ENCODE results near the gene LARP1B.
"Not testable (repeated sequence)": the region's sequence is repeated elsewhere in the genome, so short reads cannot be mapped to it uniquely, and the experiment has no call there.

LARP1B gene

DNA sequence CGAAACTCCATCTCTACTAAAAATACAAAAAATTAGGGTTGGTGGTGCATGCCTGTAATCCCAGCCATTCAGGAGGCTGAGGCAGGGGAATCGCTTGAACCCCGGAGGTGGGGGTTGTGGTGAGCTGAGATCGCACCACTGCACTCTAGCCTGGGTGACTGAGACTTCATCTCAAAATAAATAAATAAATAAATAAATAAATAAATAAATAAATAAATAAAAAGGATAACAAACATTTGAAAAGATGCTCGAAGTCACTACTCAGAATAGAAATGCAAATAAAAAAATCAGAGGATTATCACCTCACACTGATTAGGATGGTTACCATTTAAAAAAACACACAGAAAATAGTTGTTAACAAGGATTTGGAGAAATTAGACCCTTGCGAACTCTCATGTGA, 73.8 kb downstream of the LARP1B start:
- FAIRE-seq (no peak), DNase-seq (ENCODE audit: low spot score) (no peak)

DNA sequence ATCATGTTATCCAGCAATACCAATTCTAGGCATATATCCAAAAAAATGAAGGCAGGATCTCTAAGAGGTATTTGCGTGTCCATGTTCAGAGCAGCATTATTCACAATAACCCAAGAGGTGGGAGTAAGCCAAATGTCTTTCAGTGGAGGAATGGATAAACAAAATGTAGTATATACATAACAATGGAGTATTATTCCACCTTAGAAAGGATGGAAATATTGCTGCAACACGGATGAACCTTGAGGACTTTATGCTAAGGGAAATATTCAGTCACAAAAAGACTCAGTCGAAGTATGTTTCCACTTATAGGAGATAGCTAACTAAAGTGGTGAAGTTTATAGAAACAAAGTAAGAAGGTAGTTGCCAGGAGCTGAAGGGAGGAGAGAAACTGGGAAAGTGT, 74.3 kb downstream of the LARP1B start:
- FAIRE-seq (no peak), DNase-seq (ENCODE audit: low spot score) (no peak)

DNA sequence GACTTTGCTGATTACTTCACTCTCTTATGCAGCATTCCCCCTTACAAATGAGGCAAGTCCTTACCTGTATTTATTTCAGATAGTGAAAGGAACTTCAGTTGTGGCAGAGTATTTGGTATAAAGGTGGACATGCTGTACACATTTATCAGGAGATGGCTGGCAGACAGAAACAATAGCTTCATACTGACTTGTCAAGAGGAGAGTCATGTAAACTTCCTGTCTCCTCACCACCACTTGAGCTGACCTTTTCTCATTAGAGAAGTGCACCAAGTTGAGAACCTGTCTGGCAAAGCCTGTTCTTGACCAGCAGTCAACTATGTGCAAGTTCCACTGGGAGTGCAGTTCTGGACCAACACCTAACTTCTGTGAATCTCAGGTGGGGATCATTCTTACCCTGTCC, 80.8 kb downstream of the LARP1B start:
- no peak for FAIRE-seq

DNA sequence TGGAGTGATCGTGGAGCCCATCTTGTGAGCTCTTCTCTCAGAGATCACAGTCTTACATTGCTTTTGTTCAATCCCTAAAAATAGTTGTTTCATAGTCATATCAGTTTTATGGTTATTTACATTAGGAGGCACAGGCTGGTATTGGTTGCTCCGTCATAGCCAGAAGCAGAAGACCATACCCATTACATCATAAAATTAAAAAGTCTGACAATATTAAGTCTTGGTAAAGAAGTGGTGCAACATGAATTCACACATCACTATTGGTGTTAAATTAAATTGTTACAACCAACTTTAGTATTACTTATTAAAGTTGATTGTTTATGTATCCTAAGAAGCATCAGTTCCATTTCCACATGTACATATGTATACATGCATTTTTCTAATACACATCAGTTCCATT, 84.6 kb downstream of the LARP1B start:
- no peak for FAIRE-seq

More for the DNA sequence above, 80.8 kb downstream of the LARP1B start:
- DNase-seq (ENCODE audit: low spot score): no peak

DNA sequence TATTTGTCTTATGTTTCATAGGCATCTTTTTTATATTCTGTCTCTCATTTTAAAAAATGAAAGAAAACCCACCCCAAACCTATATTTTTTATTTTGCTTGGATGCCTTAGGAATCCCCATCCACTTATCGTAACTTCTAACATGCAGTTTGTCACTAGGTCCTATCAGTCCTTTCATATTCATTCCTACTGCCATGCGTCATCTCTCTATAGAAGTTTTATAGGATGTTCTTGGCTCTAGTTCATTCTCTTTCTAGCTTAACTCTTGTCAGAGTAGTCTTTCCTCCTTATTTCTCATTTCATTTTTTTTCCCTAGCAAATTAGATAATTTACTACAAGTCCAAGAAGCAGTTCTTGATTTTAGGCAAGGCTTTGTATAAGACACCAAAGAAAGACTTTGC, 92.7 kb downstream of the LARP1B start:
- FAIRE-seq (no peak), DNase-seq (ENCODE audit: low spot score) (no peak)

More for the DNA sequence above, 84.6 kb downstream of the LARP1B start:
- DNase-seq (ENCODE audit: low spot score): no peak

DNA sequence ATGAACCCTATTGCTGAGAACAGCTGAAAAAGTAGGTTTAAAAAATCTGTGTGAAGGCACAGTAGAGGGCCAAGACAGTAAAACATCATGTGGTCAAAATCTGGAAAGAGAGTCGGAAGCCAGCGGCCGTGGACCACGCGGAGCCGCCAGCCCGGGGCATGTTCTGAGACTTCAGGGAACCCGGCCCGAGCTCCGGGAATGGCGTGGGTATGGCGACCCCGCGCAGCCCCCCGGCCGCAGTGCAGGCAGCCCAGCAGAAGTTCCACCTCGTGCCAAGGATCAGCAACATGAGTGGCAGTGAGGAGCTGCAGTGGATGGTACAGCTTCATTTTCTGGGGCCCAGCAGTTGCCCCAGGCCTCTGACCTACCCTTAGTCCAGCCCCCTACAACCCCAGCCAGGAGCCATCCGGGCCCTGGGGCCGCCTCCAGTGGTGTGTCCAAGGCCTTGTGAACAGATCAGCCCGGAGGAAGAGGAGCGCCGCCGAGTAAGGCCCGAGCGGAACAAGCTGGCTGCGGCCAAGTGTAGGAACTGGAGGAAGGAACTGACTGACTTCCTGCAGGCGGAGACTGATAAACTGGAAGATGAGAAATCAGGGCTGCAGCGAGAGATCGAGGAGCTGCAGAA, 94.2 kb downstream of the LARP1B start:
- DNase-seq (ENCODE audit: low spot score): no peak

DNA sequence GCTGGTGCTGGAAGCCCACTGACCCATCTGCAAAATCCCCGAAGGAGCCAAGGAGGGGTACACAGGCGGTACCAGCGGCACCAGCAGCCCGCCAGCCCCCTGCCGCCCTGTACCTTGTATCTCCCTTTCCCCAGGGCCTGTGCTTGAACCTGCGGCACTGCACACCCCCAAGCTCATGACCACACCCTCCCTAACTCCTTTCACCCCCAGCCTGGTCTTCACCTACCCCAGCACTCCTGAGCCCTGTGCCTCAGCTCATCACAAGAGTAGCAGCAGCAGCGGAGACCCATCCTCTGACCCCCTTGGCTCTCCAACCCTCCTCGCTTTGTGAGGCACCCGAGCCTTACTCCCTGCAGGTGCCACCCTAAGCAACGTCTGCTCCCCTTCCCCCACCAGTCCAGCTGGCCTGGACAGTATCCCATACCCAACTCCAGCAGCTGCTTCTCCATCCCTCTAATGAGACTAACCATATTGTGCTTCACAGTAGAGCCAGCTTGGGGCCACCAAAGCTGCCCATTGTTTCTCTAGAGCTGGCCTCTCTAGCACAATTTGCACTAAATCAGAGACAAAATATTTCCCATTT, 94.9 kb downstream of the LARP1B start:
- no peak for FAIRE-seq
- DNase-seq (ENCODE audit: low spot score): no peak

More for the DNA sequence above, 94.2 kb downstream of the LARP1B start:
- FAIRE-seq: no peak

DNA sequence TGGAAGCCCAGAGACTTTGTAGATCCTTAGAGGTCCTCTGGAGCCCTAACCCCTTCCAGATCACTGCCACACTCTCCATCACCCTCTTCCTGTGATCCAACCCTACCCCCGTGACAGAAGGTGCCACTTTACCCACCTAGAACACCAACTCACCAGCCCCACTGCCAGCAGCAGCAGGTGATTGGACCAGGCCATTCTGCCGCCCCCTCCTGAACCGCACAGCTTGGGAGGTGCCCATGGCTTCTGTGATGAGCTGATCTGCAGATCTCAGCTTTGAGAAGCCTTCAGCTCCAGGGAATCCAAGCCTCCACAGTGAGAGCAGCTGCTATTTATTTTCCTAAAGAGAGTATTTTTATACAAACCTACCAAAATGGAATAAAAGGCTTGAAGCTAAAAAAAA, 95.4 kb downstream of the LARP1B start:
- FAIRE-seq; DNase-seq (ENCODE audit: low spot score): not testable (repeated sequence)

DNA sequence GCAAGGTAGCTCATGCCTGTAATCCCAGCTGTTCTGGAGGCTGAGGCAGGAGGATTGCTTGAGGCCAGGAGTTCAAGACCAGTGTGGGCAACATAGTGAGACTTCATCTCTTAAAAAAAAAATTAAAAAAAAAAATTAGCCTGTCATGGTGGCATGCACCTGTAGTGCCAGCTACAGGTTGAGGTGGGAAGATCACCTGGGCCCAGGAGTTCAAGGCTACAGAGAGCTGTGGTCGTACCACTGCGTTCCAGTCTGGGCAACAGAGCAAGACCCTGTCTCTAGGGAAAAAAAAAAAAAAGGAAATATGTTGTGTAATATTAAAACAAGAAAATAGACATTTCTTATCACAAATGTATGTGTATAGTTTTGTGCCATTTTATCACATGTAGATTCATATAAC, 97.8 kb downstream of the LARP1B start:
- DNase-seq (ENCODE audit: low spot score): no peak
- no peak for FAIRE-seq

DNA sequence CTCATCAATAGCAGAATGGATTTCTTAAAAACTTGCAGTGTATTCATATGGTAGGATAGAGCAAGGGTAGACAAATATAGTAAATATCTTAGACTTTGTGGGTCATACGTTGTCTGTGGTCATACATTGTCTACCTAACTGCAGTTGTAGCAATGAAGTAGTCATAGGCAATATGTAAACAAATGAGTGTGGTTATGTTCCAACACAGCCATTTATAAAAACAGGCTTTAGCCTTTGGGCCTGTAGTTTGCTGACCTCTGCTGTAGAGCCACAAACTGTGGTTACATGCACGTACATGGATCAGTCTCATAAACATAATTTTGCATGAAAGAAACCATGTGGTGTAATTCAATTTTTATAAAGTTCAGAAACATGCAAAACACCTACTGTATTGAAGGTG, 98.9 kb downstream of the LARP1B start:
- no peak for FAIRE-seq
- no peak for DNase-seq (ENCODE audit: low spot score)

DNA sequence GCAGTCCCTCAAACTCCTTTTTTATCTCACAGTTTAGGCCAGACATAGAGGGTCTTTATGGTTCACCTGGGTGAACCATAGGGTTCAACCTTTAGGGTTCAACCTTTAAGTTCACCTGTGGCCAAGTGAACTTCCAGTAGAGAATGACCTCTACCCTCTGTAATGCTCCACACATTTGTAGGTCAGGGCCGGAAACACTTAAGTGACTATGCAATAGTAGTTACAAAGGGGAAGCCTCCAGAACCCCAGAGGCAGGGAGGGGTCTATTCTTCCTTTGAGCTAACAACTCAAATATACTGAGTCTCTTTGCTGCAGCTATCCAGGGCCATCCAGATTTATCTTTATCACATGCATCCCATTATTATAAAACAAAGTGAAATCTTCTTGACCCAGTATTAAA, 100.0 kb downstream of the LARP1B start:
- DNase-seq (ENCODE audit: low spot score): no peak
- FAIRE-seq: no peak

DNA sequence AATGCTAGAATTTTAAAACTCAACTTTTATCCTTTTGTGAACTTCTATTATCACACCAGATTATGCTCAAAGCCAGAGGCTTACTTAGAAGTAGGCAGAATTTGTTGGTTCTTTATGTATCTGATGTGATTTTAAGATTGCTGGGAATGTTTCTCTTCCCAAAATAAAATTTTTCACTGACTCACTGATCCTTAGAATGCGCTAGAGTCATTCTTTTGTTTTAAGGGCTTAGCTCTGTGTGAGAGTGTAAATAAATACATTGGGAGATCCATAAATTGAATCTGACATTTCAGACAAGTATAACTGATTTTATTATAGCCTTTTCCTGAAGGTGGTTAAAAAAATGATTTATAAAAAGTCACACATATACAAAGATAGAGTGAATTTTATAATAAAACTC, 101.3 kb downstream of the LARP1B start:
- FAIRE-seq: no peak
- no peak for DNase-seq (ENCODE audit: low spot score)

DNA sequence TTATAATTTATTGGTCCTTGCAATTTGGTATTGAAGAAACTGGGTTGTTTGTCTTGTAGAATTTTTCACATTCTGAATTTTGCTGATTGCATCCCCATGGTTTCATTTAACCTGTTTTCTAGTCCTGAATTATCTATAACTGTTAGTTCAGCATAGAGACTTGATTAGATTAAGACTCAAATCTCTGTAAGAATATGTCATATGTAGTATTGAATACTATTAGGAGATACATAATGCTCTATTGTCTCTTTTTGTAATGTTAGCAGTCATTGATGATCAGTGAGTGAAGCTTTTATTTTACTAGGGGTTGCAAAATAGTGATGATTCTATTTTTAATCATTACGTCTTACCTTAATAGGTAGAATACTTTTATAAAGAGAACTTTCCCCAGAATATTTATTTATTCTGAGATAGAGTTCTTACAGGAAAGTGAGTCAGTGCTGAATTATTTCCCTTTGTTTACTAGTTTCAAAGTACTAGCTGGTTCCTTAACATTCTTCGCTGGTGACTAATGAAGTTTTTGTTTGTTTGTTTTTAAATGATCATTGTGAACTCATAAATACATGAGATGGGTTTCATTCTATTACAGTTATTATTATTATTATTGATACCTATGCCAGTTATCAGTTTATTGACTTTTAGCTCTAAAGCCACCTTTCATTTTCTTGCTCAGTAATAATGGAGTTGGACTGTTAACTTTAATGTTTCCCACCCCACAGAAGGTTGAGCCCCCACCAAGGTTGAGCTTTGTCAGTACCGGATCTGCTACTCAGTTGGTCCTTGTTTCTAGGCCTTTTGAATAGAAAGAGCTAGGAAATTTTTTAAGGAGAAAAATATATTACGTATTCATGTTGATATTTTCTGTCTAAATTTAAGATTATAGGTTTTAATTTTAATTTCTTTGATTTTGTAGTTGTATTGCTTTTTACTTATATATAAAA, 102.3 kb downstream of the LARP1B start:
- DNase-seq (ENCODE audit: low spot score) (peak; percentile 16), FAIRE-seq (no peak)

DNA sequence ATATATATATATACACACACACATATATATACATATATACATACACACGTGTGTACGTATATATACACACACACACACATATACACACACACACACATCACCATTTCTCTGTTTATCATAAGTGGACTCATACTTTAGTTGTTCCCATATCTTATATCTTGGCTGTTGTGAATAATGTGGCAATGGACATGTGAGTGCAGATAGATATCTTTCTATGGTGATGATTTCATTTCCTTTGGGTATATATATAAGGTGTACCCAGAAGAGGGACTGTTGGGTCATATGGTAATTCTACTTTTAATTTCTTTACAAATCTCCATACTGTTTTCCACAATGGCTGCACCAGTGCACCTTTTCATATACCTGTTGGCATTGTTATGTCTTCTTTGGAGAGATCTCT, 105.9 kb downstream of the LARP1B start:
- no peak for FAIRE-seq
- no peak for DNase-seq (ENCODE audit: low spot score)

DNA sequence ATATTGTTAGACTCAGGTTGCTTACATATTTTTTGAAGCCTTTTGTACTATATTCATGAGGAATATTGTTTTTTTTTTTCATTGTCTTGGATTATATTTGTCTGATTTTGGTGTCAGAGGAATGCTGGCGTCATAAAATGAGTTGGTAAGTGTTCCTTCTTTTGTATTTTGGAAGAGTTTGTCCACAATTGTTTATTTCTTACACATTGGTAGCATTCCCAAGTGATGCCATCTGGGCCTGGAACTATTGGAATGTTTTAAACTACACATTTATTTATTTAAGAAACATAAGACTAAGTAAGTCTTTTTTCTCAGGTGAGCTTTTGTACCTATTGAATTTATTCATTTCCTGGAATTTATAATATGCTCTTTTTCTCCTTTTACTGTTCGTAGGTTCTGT, 107.6 kb downstream of the LARP1B start:
- no peak for DNase-seq (ENCODE audit: low spot score)
- FAIRE-seq: no peak

DNA sequence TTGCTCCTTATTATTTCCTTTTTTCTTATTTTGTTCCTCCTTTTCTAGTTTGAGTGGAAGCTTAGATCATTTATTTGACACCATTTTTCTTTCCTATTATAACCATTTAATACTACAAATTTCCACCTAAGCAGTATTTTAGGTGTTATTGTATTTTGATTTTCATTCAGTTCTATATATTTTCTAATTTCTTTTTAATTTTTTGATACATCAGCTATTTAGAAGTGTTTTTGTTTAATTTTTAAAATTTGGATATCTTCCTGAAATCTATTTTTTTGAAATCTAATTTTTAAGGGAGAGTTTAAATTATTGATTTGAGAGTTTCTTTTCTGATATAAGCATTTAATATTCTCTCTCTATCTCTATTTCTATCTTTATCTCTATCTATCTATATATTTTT, 108.1 kb downstream of the LARP1B start:
- no peak for DNase-seq (ENCODE audit: low spot score)
- FAIRE-seq: peak; percentile 60

DNA sequence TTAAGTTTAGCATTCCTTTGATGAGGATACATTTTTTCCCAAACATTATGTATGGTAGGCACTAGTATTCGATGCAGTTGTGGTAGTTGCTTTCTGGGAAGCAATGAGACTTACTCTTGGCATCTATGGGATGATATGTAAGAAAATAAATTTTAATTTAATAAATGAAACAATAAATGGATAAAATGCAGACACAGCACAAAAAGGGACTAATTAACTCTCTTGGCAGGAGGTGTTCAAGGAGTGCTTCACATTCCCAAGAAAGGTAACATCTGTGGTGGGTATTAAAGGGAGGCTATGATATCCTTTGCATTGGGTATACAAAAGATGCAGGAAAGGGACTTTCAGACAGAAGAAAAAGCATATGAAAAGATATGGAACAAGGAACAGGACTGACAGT, 115.5 kb downstream of the LARP1B start:
- FAIRE-seq: no peak

DNA sequence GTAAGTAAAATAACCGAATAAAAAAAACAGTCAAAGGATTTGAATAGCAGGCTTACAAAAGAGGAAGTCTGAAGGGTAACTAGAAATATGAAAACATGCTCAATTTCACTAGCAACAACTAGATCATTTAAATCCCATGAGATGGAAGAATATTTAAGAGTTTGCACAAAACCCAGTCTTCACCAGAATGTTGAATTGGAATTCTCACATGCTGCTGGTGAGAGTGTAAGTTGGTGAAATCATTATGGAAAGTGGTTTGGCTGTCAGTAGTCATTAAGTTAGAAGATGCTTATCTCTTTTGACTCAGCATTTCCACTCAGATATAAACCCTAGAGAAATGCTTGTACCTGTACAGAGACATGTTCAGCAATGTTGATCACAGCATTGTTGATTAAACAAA, 116.4 kb downstream of the LARP1B start:
- FAIRE-seq: no peak
- no peak for DNase-seq (ENCODE audit: low spot score)

More for the DNA sequence above, 115.5 kb downstream of the LARP1B start:
- no peak for DNase-seq (ENCODE audit: low spot score)

DNA sequence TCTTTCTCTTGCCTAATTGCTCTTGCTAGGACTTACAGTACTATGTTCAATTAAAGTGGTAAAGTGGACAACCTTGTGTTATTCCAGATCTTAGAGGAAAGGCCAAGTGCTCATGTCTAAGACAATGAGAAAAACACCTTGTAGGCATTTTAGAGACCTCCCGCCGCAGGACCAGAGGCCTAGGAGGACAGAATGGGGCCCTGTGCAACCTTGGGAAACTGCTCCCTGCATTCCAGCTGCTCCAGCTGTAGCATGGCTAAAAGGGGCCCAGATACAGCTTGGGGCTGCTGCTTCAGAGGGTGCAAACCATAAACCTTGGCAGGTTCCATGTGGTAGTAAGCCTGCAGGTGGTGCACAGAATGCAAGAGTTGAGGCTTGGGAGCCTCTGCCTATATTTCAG, 125.5 kb downstream of the LARP1B start:
- FAIRE-seq (no peak), DNase-seq (ENCODE audit: low spot score) (no peak)

DNA sequence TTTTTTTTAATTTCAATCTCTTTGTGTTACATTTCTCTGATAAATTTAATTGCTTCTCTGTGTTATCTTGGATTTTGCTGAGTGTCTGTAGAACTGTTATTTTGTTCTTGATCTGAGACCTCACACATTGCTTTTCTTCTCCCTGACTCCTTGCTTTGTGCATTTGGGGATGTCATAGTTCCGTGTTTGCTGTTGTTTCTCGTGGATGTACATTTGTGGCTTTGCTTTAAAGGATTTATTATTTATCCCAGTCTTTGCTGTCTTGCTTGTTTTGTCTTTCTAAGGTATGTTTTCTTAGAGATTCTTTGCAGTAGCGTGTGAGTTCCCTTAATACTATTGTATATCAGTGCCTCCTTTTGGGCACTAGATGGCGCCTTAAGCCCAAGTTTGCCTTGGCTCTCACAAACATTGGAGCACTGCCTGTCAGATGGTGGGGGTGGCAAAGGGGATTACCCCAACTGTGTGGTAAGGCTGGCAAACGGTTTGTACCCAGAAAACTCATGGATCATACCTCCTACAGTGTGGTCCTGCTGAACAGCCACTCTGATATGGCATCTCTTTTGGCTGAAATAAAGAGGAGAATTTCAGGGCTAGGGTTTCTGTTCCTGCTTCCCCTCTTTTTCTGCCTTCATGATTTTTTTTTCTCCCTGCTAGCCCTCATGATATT, 130.1 kb downstream of the LARP1B start:
- DNase-seq (ENCODE audit: low spot score): peak; percentile 54
- FAIRE-seq: peak; percentile 60

DNA sequence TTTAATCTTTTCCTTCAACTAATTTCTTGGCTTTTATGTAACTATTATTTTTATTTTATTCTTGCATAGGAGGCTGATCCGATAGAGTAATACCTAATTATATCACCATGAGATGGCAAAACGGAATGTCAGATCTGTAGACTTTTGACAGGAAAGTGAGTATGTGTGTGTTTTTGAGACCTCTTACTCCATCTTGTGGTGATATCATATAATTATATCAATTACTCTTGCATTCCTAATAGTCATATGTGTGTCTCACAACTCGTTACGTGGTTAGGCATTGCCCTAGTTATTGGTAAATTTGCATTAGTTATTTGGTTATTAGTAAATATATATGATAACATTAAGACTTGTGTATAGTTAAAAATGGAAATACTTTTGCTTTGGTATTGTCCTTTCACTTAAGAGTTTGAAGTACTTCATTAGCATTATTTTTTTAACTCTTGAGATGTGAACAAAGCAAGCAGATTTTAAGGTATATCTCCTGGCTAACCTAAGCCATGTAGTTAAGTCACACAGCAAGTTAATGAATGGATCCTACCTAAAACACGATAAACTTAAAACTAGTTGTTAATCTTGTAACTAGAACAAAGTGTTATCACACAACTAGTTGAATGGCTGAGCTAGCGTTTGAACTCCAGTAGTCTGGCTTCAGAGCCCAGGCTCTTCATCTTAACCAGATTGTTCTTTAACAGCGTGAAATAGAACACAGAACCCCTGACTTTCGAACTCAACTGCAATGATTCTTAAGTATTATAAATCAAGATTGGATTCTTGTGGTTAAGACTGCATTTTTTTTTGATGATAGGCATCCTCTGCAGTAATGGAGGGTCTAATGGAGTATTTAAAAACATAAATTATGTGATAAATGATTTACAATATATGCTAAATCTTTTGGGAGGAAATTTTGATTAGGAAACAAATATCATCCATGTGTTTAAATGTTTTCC, 159.4 kb downstream of the LARP1B start:
- FAIRE-seq (peak; percentile 96), DNase-seq (ENCODE audit: low spot score) (peak; percentile 70)

All from RCC 7860 (cell line).